Measurements from ENCODE around the gene KLHL9.
"Not testable (repeated sequence)": the region's sequence is repeated elsewhere in the genome, so short reads cannot be mapped to it uniquely, and the experiment has no call there.

GRCh38 chr9:21367169-21367568, 32.0 kb upstream of the KLHL9 start:
- TF ChIP-seq POLR2A (IDR thresholded peaks at IDR 0.05; ENCODE audit: low read length); GATA1 (IDR thresholded peaks at IDR 0.05; ENCODE audit: low read depth, low read length): not testable (repeated sequence)

Data from erythroblast (primary cell).